Daoy (cell line): ENCODE data around the gene ZRSR2. TPM values are rescaled to one million over a fixed set of nuclear protein-coding genes. Genes with fewer than 3 reads are reported as not detected.
A peak's percentile ranks its signal among the peaks of the same experiment; 100 is the strongest.

Experiments used
- DNase-seq: peaks from one replicate; pipeline ENCODE4 v3.0.0-alpha.2; 2015; ENCODE audit warnings: low read depth
- total RNA-seq: library from RNA; depleted of rRNA; stranded (reverse); fragments of >200 nt; shearing (Covaris generic); gene quantifications from 2 replicates; pipeline ENCODE4 v1.2.3, GENCODE V29; 2014; rRNA removed

Gene ZRSR2
- total RNA-seq, 1 experiment from 2014 or later, result 3.1 TPM

DNA sequence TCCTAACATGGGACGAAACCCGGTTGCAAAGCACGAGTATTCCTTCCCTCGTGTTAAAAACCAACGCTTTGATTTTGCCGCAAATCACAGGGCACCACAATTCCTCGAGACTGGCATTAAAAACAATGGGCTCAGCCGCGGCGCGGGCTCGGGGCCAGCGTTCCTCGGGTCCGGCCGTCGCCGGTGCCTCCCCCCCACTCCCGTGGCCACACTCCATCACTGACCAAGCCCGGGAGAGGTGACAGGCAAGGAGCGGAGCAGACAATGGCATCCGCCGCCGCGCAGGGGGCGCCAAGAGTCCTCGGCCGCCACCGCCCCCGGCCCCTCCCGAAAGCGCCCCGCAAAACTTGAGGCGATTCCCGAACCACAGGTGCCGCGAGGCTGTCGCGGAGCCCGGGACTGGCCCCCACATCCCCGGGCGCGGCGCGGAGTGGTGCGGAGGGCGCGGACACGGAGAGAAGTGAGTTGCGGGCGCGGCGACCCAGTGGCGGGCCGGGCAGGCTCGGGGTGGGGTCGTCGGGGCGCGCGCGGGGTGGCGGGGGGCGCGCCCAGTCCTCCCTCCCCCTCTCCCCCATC is 63.9 kb downstream of the ZRSR2 start:
- peak; percentile 29 for DNase-seq

DNA sequence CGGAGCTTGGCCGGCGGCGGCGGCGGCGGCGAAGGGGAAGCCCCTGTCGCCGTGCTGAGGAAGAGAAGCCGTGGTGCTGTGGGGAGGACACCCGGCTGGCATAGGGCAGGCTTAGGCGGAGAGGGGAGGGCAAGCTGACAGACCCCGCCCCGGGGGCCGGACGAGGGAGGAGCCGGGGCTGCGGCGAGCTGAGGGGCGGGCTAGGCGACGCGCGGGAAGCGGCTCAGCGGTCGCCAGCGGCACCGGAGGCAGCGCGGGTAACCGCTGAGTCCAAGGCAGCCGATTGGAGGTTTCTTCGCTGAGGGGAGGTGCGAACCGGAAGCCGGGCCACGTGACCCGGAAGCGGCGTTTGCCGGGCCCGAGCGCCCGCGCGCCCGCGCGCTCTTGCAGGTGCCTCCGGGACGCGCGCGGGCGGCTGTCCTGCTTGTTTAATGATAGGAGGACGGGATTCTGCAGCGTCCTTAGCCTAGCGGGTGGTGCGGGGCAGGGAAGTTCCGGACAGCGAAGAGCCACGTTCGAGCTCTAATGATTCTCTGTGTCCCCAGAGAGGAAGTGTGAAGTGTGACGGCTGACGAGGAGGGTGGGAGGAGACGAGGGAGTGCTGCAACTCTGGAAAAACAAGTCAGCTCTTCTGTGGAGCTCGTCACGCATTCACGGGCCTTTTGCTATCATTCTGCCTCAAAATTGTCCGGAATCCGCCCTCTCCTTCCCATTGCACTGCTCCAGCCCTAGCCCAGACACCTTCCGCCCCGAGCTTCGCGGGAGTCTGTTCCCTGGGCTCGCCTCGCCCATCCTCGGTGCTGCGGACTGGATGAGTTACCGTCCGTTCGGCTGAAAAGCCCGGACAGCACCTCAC is 64.7 kb downstream of the ZRSR2 start, which contains the start of gene AP1S2:
Gene AP1S2 (minus strand): TSS at position 102 of the 856 bp plus-strand sequence. CDS start 2,289 bp downstream, outside the sequence.
- peak; percentile 93 for DNase-seq

- peak; percentile 12 for DNase-seq
These were observed 65.4 kb downstream of the ZRSR2 start for GRCh38 chrX:15855568-15856221.

DNA sequence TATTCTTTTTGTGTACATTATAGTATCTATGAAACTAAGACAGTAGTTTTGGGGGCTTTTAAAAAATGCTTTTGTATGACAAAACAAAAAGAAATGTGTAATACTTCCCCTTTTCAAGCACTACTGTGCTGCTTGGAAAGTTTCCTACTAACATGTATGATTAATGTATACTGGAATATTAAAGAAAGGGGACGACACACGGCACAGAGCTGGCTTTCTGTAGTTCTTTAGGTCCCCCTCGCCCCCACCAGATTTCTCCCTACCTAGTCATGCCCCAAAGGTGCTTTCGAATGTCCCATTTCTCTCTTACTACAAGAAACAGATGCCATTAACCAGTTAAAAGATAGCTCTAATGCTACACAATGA is 65.9 kb downstream of the ZRSR2 start:
- no peak for DNase-seq

DNA sequence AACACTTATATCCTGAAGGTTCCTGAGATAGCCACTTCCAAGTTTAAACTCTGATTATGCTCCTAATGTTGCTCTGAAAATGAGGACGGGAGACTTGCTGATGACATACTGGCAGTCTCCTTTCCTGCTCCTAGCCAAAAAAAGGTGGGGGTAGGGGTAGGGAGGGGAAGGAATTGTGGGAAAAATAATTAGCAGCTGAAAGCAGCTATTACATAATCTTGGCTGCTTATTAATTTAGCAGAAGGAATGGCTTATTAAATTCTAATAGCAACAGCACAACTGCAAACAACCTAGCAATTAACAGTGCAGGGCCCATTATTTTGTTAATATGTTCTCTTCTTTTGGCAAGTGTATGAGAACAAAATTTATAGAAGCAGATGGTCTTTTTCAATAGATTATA is 66.4 kb downstream of the ZRSR2 start:
- DNase-seq, result no peak

DNA sequence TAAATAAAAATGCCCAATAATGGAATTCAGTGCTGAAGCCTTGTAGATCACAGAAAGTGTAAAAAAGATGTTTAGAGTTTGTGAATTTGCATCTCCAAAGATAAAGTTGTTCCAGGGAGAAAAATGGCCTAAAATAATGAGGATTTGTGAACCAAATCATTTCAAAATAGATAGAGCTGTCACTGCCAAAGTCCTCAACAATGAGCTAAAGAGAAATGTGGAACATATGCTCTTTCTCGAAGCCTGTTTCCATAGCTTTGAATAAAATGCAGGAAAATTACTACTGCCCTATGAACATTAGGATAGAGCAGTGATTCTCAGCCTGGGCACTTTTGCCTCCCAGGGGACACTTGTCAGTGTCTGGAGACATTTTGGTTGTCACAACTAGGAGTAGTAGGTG is 67.8 kb downstream of the ZRSR2 start:
- no peak for DNase-seq

- DNase-seq, result no peak
These were observed 70.6 kb downstream of the ZRSR2 start for GRCh38 chrX:15860921-15861320.

GRCh38 chrX:15864023-15864422 is 73.7 kb downstream of the ZRSR2 start:
- DNase-seq, result no peak

DNA sequence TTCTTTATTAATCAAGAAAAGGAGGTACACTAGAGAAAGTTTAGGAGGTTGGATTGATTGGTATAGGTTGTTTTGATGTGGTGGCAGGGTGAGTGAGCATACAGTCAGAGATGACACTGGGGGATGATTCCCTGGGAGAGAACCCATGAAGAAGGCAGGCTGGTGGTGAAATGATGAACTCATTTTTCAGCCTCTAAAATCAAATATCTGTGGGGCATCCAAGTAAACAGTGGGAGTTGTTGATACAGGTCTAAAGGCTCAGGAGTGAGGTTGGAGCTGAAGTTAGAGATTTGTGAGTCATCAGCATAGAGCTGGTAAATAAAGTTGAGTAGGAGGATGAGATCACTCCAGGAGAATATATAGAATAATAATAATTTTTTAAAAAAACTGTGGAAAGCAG is 74.3 kb downstream of the ZRSR2 start:
- DNase-seq, result peak; percentile 6

GRCh38 chrX:15866147-15866546 is 75.9 kb downstream of the ZRSR2 start:
- DNase-seq, result no peak

GRCh38 chrX:15869695-15870094 is 79.4 kb downstream of the ZRSR2 start:
- no peak for DNase-seq

DNA sequence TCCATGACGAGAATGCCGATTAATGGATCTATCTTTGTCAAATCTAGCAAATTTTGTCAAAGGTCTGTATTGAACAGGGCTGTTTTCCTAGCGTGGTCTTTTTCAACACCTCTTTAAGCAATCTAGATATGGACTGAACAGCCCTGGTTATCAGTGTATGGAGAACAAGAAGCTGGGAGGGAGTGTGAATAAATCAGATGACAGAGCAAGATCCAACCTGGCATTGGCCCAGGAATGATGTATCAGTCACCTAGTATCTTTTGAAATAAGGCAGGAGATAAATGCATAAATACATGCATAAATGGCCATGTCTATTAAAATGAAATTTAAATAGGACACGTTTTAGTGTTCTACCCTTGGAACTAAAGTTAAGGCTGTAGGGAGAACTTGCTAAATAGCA is 80.0 kb downstream of the ZRSR2 start:
- DNase-seq, result no peak

Other genes with a start within 250 kb of the ZRSR2 start
- gene ACE2, start 189.5 kb upstream of the ZRSR2 start, total RNA-seq, result 1.3 TPM in 1 of 2 replicates, not detected in the other
- gene CLTRN, start 125.7 kb upstream of the ZRSR2 start, total RNA-seq, result 0.57 TPM in 1 of 2 replicates, not detected in the other
- gene CA5B, start 52.2 kb upstream of the ZRSR2 start, total RNA-seq, result 0.48 and 1.0 TPM in 2 replicates
- 26.6 and 47.9 TPM in 2 replicates for gene AP1S2, start 64.3 kb downstream of the ZRSR2 start, total RNA-seq